Fibroblast of lung (primary cell): Measurements from ENCODE around the gene SELP. TPM values are rescaled to one million over a fixed set of nuclear protein-coding genes. Genes with fewer than 3 reads are reported as not detected.

Experiments
- DNase-seq, 2 donors: peaks; one replicate each; pipeline versions ENCODE4 v3.0.0 to v3.0.0-alpha.2; 2010; ENCODE audit warnings: low read depth in 2 of 2
- H2AFZ ChIP-seq: 2 replicates; pipeline ENCODE4 v1.5.1; 2012; ENCODE audit warnings: low read length, control low read depth, inconsistent platforms
- H3K27ac ChIP-seq: 2 replicates; pipeline ENCODE4 v1.5.1; 2011; ENCODE audit warnings: low read length, control low read depth; ENCODE audit not compliant: insufficient read depth
- H3K27me3 ChIP-seq: 2 replicates; pipeline ENCODE4 v1.5.1; 2011; ENCODE audit warnings: mild to moderate bottlenecking, low read length; ENCODE audit not compliant: control insufficient read depth, insufficient read depth
- H3K36me3 ChIP-seq: 2 replicates; pipeline ENCODE4 v1.5.1; 2011; ENCODE audit warnings: low read length; ENCODE audit not compliant: control insufficient read depth, insufficient read depth
- H3K4me1 ChIP-seq: 2 replicates; pipeline ENCODE4 v1.5.1; 2011; ENCODE audit warnings: low read length; ENCODE audit not compliant: control insufficient read depth, insufficient read depth; ENCODE audit errors: extremely low read depth
- H3K4me2 ChIP-seq: 2 replicates; pipeline ENCODE4 v1.5.1; 2011; ENCODE audit warnings: low read length, control low read depth; ENCODE audit not compliant: insufficient read depth; ENCODE audit errors: extremely low read depth
- H3K4me3 ChIP-seq, 4 experiments: fragments of 200-600 bp in 1 of 4; sonication (generic) in 1 of 4; replicated peaks in 1 of 4; 2 replicates each; pipeline ENCODE4 v1.5.1; 2011 to 2016; ENCODE audit warnings: low read length in 4 of 4, low read depth in 3 of 4, mild to moderate bottlenecking in 3 of 4, control low read depth in 2 of 4, inconsistent platforms in 1 of 4, mixed read lengths in 1 of 4; ENCODE audit not compliant: insufficient read depth in 1 of 4; ENCODE audit errors: control extremely low read depth in 1 of 4
- H3K79me2 ChIP-seq: 2 replicates; pipeline ENCODE4 v1.5.1; 2012; ENCODE audit warnings: mild to moderate bottlenecking, low read length, inconsistent platforms; ENCODE audit not compliant: control insufficient read depth, insufficient read depth
- H3K9ac ChIP-seq: 2 replicates; pipeline ENCODE4 v1.5.1; 2011; ENCODE audit warnings: mild to moderate bottlenecking, low read length, control low read depth; ENCODE audit not compliant: insufficient read depth
- H3K9me3 ChIP-seq: 2 replicates; pipeline ENCODE4 v1.5.1; 2012; ENCODE audit warnings: low read depth, low read length; ENCODE audit not compliant: control insufficient read depth, insufficient read depth
- H4K20me1 ChIP-seq: 2 replicates; pipeline ENCODE4 v1.5.1; 2011; ENCODE audit warnings: low read length; ENCODE audit not compliant: control insufficient read depth, insufficient read depth; ENCODE audit errors: extremely low read depth
- EZH2 ChIP-seq: IDR thresholded peaks from 2 replicates; pipeline ENCODE4 v1.5.1; 2012; ENCODE audit warnings: low read length, control low read depth, mild to moderate bottlenecking; ENCODE audit errors: missing control alignments
- polyA plus RNA-seq, 2 donors: library from polyadenylated mRNA; depleted of rRNA in 1 of 2; stranded (reverse) in 1 of 2; unstranded in 1 of 2; fragments of >200 nt; gene quantifications; 2 replicates each; pipeline ENCODE4 v1.2.1, GENCODE V29; 2011 to 2012; ENCODE audit warnings: missing spikeins in 1 of 2
- total RNA-seq: library from RNA; depleted of rRNA; stranded (reverse); fragments of >200 nt; gene quantifications from 2 replicates; pipeline ENCODE4 v1.2.1, GENCODE V29; 2014
- TF ChIP-seq, protein P1 (sequence below), 2 donors: IDR thresholded peaks in 1 of 2; conservative IDR thresholded peaks in 1 of 2; 1 replicate in 1 of 2; 2 replicates in 1 of 2; pipeline ENCODE4 v1.5.1; 2011 to 2012; ENCODE audit warnings: low read length in 2 of 2, control low read depth in 1 of 2, inconsistent platforms in 1 of 2, low read depth in 1 of 2, mild to moderate bottlenecking in 1 of 2

Gene SELP
- total and polyA plus RNA-seq, 2 donors (not counting 1 experiment from before 2014, with no cell fraction given), result not detected

DNA sequence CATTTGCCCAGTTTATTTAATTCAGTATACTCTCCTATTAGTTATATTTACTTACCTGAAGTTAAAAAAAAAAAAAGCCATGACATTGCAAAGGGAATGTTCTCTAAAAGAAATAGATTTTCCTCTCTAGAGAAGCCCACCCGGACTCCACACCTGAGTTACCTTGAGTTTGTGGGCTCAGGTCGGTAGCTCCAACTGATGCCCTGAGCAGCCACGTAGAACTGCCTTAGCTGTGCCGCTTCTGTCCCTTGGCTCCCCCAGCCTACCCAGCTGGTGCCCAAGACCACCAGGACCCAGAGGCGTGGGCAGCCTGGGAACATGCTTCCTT, 43.9 kb downstream of the SELP start:
- no peaks in the 10 kb centered on the region for H3K79me2 ChIP-seq
- no peak for TF ChIP-seq EZH2
- TF ChIP-seq, protein P1, sequence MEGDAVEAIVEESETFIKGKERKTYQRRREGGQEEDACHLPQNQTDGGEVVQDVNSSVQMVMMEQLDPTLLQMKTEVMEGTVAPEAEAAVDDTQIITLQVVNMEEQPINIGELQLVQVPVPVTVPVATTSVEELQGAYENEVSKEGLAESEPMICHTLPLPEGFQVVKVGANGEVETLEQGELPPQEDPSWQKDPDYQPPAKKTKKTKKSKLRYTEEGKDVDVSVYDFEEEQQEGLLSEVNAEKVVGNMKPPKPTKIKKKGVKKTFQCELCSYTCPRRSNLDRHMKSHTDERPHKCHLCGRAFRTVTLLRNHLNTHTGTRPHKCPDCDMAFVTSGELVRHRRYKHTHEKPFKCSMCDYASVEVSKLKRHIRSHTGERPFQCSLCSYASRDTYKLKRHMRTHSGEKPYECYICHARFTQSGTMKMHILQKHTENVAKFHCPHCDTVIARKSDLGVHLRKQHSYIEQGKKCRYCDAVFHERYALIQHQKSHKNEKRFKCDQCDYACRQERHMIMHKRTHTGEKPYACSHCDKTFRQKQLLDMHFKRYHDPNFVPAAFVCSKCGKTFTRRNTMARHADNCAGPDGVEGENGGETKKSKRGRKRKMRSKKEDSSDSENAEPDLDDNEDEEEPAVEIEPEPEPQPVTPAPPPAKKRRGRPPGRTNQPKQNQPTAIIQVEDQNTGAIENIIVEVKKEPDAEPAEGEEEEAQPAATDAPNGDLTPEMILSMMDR (conservative IDR thresholded peaks at IDR 0.05 in 1 of 2, IDR thresholded peaks at IDR 0.05 in 1 of 2; ENCODE audit: low read depth in 1 of 2, low read length in 2 of 2), result no peak
- H3K27me3 ChIP-seq, result no peaks in the 10 kb centered on the region
- no peak overlapping the region for H3K4me3 ChIP-seq
- no peaks in the 10 kb centered on the region for H3K9me3 ChIP-seq
- DNase-seq, result no peak
- no peaks in the 10 kb centered on the region for H3K36me3 ChIP-seq
- no peak overlapping the region for H2AFZ ChIP-seq
- no peaks in the 10 kb centered on the region for H4K20me1 ChIP-seq
- H3K4me1 ChIP-seq, result no peaks in the 10 kb centered on the region
- peak overlapping the region; percentile 8 for H3K4me2 ChIP-seq
- H3K9ac ChIP-seq, result no peak overlapping the region
- H3K27ac ChIP-seq, result no peak overlapping the region

DNA sequence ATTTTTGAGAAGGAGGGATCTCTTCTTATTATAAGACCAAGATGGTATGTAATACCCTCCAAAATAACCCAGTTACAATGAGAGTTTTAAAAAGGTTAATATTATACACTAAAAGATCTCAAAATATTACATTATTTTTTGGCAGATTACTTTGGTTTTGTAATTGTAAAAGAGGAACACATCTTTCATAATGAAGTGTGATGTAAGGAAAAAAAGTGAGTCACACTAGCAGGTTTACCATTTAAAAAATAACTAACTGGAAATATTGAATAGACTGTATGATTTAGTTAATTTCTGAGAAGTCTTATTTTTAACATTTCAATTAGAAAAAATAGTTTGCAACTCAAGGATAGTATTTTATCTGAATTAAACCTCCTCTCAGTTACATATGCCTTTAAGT, 44.7 kb downstream of the SELP start:
- no peaks in the 10 kb centered on the region for H3K4me1 ChIP-seq
- DNase-seq, result no peak
- no peak for TF ChIP-seq EZH2
- TF ChIP-seq, protein P1 (conservative IDR thresholded peaks at IDR 0.05 in 1 of 2, IDR thresholded peaks at IDR 0.05 in 1 of 2; ENCODE audit: low read depth in 1 of 2, low read length in 2 of 2), result no peak
- no peak overlapping the region for H2AFZ ChIP-seq
- no peak overlapping the region for H3K9ac ChIP-seq
- no peak overlapping the region for H3K4me3 ChIP-seq
- no peak overlapping the region for H3K4me2 ChIP-seq
- H3K27me3 ChIP-seq, result no peaks in the 10 kb centered on the region
- H3K36me3 ChIP-seq, result no peaks in the 10 kb centered on the region
- no peaks in the 10 kb centered on the region for H3K9me3 ChIP-seq
- no peaks in the 10 kb centered on the region for H4K20me1 ChIP-seq
- H3K79me2 ChIP-seq, result no peaks in the 10 kb centered on the region
- H3K27ac ChIP-seq, result no peak overlapping the region

GRCh38 chr1:169584483-169585144, 45.3 kb downstream of the SELP start:
- TF ChIP-seq EZH2, result no peak
- TF ChIP-seq, protein P1 (conservative IDR thresholded peaks at IDR 0.05 in 1 of 2, IDR thresholded peaks at IDR 0.05 in 1 of 2; ENCODE audit: low read depth in 1 of 2, low read length in 2 of 2), result no peak
- Histone ChIP-seq H3K4me1 (no peaks in the 10 kb centered on the region), H3K79me2 (no peaks in the 10 kb centered on the region), H2AFZ (no peak overlapping the region), H3K27me3 (no peaks in the 10 kb centered on the region), H3K9ac (no peak overlapping the region), H3K4me2 (no peak overlapping the region), H4K20me1 (no peaks in the 10 kb centered on the region), H3K36me3 (no peaks in the 10 kb centered on the region), H3K27ac (no peak overlapping the region), H3K4me3 (no peak overlapping the region), H3K9me3 (no peaks in the 10 kb centered on the region)
- DNase-seq, result no peak
